HG02678 (cell line): ENCODE results near the gene ZFAND2A.
"Not testable (repeated sequence)": the region's sequence is repeated elsewhere in the genome, so short reads cannot be mapped to it uniquely, and the experiment has no call there.

ENCODE experiments used
- ATAC-seq: cut with Tn5 transposase; IDR thresholded peaks from one replicate; pipeline ENCODE4 v1.9.1; 2021; ENCODE audit warnings: mild to moderate bottlenecking, moderate library complexity; ENCODE audit not compliant: unreplicated experiment

The ZFAND2A gene, protein sequence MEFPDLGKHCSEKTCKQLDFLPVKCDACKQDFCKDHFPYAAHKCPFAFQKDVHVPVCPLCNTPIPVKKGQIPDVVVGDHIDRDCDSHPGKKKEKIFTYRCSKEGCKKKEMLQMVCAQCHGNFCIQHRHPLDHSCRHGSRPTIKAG

DNA sequence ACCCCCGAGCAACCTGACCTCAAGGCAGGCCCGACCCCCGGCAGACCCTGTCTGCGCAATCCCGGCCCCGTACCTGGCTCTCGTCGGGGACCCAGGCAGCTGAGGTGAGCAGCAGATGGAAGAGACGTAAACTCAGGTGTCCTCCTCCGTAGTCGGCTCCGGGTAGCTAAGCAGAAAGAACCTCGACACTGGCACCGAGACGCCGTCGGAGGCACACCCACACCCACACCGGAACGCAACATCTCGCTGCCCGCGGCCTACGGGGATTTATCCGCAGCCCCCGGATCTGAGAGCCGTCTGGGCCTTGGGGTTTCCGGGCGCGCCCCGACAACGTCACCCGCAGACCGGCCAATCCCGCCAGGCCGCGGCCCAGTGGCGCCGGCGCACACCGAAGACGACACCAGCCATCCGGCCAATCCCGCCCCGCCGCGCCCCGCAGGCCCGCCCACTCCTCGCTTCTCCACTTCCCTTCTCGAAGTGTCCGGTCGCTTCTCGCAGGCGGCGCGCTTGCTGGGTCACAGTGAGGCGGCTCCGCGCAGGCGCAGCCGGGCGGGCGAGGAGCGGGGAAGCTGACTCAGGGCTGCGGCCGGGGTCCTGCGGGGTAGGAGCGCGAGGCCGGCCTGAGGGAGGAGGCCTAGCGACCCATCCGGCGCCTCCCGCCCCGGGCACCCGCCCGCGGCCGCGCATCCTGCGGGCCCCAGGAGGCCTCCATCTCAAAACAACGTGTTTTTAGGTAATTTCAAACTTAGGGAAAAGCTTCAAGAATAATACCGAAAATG, at the start of gene ZFAND2A:
Gene ZFAND2A (minus strand): TSS at position 306 of the 779 bp plus-strand sequence. CDS start 1,984 bp downstream, outside the sequence.
- peak; percentile 97 for ATAC-seq

DNA sequence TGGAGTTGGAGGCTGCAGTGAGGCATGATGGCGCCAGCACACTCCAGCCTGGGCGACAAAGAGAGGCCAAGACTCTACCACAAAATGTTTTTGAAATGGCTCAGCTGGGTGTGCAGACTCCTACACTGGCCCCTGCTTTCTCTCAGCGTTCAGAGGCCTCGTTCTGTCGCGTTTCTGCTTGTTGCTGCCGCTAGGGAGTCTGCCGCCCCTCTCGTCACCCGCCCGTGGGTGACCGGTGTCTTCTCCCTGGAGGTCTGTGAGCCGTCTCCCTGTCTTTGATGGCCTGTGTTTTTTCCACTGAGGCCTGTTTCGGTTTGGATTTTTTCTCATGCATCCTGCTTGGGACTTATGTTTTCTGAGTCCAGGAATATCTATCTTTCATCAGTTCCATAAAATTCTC, 49.1 kb upstream of the ZFAND2A start:
- no peak for ATAC-seq

DNA sequence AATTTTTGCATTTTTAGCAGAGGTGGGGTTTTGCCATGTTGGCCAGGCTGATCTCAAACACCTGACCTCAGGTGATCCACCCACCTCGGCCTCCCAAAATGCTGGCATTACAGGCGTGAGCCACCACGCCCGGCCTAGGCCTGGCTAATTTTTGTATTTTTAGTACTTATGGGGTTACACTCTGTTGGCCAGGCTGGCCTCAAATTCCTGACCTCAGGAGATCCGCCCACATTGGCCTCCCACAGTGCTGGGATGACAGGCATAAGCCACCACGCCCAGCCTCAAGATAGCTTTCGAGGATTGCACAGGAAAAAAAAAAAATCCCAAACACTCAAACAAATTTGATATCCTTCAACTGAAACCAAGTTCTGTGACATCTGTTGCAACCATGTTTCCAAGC, 45.7 kb upstream of the ZFAND2A start:
- not testable (repeated sequence) for ATAC-seq

DNA sequence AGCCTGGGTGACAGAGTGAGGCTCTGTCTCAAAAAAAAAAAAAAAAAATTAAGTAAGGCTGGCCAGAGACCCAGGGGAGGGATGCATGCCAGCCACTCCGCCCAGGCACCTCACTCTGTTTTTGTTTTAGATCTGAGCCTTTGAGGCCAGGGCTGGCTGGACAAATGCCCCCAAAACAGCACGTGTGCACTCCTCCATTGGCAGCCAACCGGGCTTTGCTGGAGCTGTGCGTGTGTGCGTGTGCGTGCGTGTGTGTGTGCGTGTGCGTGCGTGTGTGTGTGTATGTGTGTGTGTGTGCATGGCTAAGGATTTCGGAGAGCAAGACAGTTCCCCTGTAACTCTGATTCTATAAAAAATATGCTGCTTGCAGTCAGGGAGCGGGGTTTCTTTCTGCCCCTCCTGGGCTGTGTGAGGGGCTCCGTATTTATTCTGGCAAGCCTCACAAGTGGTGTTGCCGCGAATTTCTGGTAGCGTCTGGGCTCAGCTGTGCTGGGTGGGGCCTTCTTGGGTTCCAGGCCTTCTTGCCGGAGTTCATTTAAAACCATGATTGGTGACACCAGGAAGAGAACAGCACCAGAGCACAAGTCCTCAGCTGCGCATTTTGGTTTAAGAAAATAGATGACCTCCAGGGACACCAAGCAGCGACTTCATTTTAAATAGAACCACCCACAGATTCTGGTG, 44.6 kb upstream of the ZFAND2A start:
- no peak for ATAC-seq

DNA sequence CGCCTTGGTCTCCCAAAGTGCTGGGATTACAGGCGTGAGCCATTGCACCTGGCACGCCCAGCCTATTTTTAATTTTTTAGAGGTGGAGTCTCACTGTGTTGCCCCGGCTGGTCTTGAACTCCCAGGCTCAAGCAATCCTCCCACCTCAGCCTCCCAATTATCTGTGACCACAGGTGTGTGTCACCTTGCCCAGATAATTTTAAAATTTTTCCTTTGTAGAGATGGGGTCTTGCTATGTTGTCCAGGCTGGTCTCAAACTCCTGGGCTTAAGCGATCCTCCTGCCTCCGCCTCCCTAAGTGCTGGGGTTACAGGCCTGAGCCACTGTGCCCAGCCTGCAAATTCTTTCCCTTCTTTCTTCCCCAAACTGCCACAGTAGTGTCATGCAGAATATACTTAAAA, 42.9 kb upstream of the ZFAND2A start:
- not testable (repeated sequence) for ATAC-seq

DNA sequence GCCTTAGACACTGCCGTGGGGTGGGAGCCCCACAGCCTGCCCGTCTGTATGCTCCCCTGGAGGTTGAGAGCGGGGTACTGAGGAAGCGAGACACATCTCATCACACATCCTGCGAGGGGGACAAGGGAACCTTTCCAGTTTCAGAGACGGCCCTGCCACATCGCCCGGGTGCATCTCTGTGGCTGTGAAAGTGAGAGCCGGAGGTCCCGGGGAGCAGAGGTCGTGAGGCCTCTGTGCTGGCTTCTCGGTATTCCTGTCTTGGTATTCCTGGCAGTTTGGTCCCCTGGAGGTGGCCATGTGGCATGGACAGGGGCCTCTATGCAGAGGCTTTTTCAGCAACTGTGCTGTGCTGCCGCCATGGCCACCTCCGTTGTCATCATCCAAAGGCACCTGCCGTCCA, 41.9 kb upstream of the ZFAND2A start:
- no peak for ATAC-seq

DNA sequence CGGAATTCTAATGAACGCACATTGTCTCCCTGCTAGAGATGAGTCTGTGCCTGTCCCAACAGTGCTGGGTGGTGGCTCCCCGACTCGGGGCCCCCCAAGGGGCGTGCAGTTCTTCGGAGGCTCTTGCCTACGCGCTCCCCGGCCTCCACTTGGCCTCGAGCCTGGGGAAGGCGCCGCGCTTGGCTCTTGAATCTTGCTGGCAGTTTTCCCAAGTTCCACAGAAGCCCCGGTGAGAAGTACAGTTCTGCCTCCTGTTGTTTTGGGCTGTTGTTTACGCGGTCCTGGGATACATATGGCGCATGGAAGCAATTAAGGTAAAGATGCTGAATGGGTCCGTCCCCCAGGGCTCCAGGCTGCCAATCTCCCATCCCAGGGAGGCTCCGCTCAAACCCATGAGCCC, 40.0 kb upstream of the ZFAND2A start:
- ATAC-seq, result no peak

DNA sequence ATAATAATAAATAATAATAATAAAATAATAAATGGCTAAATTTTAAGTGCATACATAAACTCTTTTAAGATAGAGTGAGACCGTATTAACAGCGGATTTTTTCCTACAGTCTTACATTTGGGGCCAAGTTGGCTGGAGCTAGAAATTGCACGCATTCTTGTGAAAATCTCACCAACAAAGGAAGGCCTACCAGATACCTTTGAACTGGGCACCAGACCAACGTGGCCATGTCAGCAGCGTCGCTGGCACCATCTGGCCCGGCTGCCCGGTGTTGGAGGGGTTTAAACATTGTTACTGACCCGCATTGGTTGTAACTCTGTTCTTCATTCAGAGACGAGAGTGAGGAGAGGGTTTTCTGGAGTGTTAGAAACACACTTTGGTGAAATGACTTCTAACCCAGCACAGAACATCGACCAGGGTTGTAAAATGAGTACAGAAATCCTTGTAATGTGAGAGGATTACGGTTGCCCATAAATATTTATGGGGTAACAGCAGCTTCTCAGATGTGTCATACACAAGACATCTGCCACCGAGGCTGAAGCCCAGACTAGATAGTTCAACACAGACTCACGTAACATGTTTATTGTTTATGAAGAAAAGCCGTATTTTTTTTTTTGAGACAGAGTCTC, 38.1 kb upstream of the ZFAND2A start:
- ATAC-seq, result no peak

DNA sequence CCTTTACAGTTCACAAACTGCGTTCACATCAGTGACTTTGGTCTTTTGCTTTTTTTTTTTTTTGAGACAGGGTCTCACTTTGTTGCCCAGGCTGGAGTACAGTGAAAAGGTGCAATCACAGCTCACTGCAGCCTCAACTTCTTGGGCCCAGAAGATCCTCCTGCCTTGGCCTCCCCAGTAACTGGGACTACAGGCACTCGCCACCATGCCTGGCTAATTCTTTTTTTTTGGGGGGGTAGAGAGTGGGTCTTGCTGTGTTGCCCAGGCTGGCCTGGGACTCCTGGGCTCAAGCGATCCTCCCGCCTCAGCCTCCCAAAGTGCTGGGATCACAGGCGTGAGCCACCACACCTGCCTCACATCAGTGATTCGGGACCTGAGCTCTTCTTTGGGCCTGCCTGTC, 37.0 kb upstream of the ZFAND2A start:
- ATAC-seq, result no peak

DNA sequence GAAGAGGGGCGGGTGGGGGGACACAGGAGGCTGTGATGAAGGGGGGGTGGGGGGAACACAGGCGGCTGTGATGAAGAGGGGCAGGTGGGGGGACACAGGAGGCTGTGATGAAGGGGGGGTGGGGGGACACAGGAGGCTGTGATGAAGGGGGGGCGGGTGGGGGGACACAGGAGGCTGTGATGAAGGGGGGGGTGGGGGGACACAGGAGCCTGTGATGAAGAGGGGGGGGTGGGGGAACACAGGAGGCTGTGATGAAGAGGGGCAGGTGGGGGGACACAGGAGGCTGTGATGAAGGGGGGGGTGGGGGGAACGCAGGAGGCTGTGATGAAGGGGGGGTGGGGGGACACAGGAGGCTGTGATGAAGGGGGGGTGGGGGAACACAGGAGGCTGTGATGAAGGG, 36.4 kb upstream of the ZFAND2A start:
- not testable (repeated sequence) for ATAC-seq

DNA sequence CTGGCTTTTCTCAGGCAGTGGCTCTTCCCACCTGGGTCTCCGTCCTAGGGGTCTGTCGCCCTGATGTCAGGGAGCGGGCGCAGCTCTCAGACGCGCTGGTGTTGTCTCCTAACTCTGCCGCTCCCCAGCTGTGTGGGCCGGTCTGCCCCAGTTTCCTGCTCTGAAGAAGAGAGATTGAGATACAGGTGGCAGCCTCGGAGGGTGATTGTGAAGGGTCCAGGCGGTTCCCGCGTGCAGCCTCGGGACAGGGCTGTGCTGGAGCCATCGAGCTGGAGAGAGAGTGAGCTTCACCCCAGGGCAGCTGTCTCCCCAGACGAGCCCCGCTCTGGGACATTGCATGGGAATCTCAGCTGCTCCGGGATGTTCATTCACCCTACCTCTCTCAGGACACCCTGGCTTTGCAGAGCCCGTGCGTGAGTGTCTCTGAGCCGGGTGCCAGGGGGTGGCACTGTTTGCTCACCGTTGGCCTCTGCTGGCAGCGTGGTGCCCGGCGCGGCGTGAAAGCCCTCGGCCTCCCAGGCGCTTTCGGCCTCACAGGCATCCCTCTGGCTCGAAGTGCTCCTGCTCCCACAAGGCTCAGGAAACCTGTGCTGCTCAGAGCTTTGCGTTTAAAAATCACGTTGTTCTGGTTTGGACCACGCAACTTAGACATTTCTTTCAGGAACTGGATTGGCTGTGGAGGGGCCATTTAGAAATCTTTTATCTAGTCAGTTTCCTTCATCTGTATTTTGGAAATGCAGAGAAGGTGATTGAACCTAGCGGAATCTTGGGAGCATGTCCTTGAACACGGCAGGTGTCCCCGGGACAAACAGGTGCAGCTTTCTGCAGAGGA, 33.8 kb upstream of the ZFAND2A start:
- ATAC-seq, result no peak

DNA sequence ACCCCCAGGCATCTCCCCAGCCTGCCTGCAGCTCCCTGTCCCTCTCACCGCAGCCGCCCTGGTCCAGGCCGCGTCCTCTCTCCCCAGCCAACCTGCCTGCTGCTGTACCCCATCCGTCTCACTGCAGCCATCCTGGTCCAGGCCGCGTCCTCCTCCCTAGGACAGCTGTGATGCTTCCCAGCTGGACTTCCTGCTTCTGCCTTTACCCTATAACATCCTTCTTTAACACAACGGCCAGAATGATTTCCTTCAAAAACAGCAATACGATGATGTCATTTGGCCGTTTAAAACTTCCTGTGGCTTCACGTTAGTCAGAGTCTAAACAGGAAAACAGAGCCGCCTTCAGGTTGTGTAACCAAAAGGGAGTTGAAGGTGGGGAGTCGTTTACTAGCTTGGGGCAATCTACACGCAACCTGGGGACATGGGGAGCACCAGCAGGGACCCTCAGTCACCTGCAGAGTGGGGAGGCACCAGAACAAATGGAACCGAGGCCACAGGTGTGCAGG, 32.2 kb upstream of the ZFAND2A start:
- no peak for ATAC-seq

DNA sequence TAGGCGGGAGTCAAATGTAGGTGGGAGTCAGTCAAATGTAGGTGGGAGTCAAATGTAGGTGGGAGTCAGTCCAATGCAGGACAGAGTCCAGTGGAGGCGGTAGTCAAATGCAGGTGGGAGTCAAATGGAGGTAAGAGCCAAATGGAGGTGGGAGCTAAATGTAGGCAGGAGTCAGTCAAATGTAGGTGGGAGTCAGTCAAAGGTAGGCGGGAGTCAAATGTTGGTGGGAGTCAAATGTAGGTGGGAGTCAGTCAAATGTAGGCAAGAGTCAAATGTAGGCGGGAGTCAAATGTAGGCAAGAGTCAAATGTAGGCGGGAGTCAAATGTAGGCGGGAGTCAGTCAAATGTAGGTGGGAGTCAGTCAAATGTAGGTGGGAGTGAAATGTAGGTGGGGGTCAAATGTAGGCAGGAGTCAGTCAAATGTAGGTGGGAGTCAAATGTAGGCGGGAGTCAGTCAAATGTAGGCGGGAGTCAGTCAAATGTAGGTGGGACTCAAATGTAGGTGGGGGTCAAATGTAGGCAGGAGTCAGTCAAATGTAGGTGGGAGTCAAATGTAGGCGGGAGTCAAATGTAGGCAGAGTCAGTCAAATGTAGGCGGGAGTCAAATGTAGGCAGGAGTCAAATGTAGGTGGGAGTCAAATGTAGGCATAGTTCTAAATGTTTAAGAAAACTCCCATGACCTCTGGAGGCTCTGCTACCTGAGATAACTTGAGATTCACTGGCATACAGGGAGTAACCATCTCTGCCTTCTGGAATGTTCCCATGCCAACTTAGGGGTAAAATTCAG, 30.2 kb upstream of the ZFAND2A start:
- ATAC-seq, result no peak

DNA sequence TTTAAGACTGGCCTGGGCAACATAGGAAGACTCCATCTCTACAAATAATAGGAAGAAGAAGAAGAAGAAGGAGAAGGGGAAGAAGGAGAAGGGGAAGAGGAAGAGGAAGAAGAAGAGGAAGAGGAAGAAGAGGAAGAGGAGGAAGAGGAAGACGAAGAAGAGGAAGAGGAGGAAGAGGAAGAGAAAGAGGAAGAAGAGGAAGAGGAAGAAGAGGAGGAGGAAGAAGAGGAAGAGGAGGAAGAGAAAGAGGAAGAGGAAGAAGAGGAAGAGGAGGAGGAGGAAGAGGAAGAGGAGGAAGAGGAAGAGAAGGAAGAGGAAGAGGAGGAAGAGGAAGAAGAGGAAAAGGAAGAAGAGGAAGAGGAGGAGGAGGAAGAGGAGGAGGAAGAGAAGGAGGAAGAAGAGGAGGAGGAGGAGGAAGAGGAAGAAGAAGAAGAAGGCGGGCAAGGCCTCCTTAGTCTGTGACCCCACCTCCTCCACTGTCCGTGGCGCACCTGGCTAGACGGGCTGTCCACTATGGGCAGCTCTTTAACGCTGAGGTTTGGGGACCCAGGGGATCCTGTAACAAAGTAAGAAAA, 28.8 kb upstream of the ZFAND2A start:
- ATAC-seq, result no peak

DNA sequence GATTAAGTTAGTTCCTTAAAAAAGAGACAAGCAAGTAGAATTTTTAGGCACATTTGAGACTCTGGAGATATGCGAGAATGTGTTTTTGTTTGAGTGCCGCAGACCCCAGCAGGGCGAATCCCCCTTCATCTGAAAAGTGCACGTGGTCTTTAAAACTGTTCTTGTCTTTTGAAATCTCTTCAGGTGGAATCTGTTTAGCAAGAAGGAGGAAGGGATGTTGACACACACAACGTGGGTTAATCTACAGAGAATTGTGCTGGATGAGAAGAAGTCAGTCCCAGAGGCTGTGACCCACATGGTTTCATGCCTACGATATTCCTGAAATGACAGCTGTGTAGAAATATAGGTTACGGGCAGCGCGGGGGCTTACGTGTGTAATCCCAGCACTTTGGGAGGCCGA, 27.1 kb upstream of the ZFAND2A start:
- no peak for ATAC-seq

DNA sequence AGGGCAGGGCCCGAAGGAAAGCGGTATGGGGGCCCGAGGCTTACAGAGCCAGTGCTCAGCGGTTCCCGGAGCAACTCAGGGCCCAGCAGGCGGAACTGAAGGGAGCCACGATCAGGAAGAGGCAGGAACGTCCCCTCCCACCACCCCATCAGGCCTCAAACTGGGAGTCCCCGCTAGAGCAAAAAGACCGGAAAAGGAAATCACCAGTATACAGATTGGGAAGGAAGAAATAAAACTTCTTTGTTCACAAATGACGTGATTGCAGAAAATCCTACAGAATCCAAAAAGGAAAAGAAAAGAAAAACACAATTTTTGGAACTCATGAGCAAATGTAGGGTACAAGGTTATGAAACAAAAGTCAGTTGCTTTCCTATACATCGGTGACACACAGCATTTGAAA, 21.6 kb upstream of the ZFAND2A start:
- ATAC-seq, result no peak

DNA sequence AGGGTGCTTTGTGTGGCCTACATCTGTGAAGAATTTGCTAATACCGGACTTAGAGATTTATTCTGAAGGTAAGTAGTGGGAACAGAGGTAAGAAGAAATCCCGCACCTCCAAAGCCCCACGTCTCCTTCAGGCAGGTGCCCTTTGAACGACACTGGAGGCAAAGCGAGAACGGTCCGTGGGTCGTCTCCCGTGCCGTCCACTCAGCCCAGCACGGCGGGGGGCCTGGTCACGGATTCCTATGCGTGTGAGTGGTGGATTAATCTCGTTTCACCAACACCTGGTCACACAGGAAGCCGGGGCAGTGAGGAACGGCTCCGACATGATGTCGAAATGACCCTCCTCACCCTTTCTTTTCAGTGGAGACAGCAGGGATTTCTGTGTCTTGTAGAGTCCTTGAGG, 21.0 kb upstream of the ZFAND2A start:
- ATAC-seq, result no peak

DNA sequence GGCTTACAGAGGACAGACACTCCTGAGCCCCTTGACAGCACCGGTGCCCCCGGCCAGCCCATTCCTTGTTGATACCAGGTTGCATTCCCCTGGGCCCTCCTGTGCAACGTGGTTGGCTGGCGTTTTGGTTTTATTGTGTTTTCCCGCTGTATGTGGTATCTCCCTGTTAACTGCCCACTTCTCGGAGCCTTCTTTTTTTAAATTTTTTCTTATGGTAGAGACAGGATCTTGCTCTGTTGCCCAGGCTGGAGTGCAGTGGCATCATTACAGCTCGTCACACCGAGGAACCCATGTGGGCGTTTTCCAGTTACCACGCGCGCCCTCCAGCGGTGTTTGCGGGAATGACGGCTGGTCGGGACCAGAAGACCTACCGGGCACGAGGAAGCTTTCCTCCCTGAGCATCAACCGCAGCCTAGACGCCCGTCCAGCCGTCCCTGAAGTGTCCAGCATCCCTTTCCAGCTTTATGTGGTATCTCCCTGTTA, 16.9 kb upstream of the ZFAND2A start:
- no peak for ATAC-seq
